M059J (cell line): Measurements from ENCODE around the gene EWSR1. TPM values are rescaled to one million over a fixed set of nuclear protein-coding genes. Genes with fewer than 3 reads are reported as not detected.

Experiments used
- DNase-seq: peaks from one replicate; pipeline ENCODE4 v3.0.0-alpha.2; 2012; ENCODE audit warnings: low read depth
- total RNA-seq: library from RNA; depleted of rRNA; stranded (reverse); fragments of >200 nt; shearing (Covaris generic); gene quantifications from 2 replicates; pipeline ENCODE4 v1.2.3, GENCODE V29; 2014

Gene EWSR1
- total RNA-seq, 1 experiment from 2014 or later = 179 TPM

- peak; percentile 56 for DNase-seq
Observed at GRCh38 chr22:29268511-29269229, 602 bp downstream of the EWSR1 start.

- no peak for DNase-seq
Observed at GRCh38 chr22:29269230-29269604, 1.1 kb downstream of the EWSR1 start.

- DNase-seq = peak; percentile 36
Observed at GRCh38 chr22:29269731-29270474, 1.8 kb downstream of the EWSR1 start.

- peak; percentile 58 for DNase-seq
Observed at GRCh38 chr22:29270475-29271271, 2.6 kb downstream of the EWSR1 start.

GRCh38 chr22:29272624-29273023 lies 4.6 kb downstream of the EWSR1 start:
- no peak for DNase-seq

- no peak for DNase-seq
Observed at GRCh38 chr22:29275167-29275566, 7.1 kb downstream of the EWSR1 start.

GRCh38 chr22:29275819-29276565 lies 7.9 kb downstream of the EWSR1 start:
- DNase-seq = no peak

- DNase-seq = no peak
Observed at GRCh38 chr22:29277927-29278326, 9.9 kb downstream of the EWSR1 start.

GRCh38 chr22:29284196-29284595 lies 16.1 kb downstream of the EWSR1 start:
- DNase-seq = no peak

- no peak for DNase-seq
Observed at GRCh38 chr22:29288837-29289236, 20.8 kb downstream of the EWSR1 start.

GRCh38 chr22:29290061-29290460 lies 22.0 kb downstream of the EWSR1 start:
- no peak for DNase-seq

GRCh38 chr22:29291215-29291614 lies 23.1 kb downstream of the EWSR1 start:
- DNase-seq = no peak

GRCh38 chr22:29292379-29292778 lies 24.3 kb downstream of the EWSR1 start:
- DNase-seq = no peak

- DNase-seq = no peak
Observed at GRCh38 chr22:29298641-29299040, 30.6 kb downstream of the EWSR1 start.

GRCh38 chr22:29299136-29299900 lies 31.2 kb downstream of the EWSR1 start:
- no peak for DNase-seq

- no peak for DNase-seq
Observed at GRCh38 chr22:29300467-29300806, 32.4 kb downstream of the EWSR1 start.

- no peak for DNase-seq
Observed at GRCh38 chr22:29300807-29301601, 32.9 kb downstream of the EWSR1 start.

- DNase-seq = no peak
Observed at GRCh38 chr22:29301716-29302401, 33.8 kb downstream of the EWSR1 start.

GRCh38 chr22:29302402-29302680 lies 34.3 kb downstream of the EWSR1 start:
- no peak for DNase-seq
